Effector CD8-positive, alpha-beta T cell (primary cell): Measurements from ENCODE around the gene SLC35B2.

Experiments
- DNase-seq: peaks from one replicate; lab custom pipeline; 2025; lab: John Stamatoyannopoulos, UW
- total RNA-seq, 4 experiments: gene quantifications; one replicate each; lab custom pipeline; 2026; lab: John Stamatoyannopoulos, UW

SLC35B2 gene
- 29.8 to 41.7 (median 30.9) reads per million in 4 experiments for total RNA-seq

- DNase-seq: peak; percentile 52
Observed at GRCh38 chr6:44257025-44257752, at the start of gene SLC35B2. TSS of gene SLC35B2 (minus strand) at chr6:44257528. CDS start at chr6:44257410, 118 bp downstream.

- DNase-seq: no peak
Observed at GRCh38 chr6:44306710-44307109, 49.4 kb upstream of the SLC35B2 start.

- no peak for DNase-seq
Observed at GRCh38 chr6:44305200-44305725, 47.9 kb upstream of the SLC35B2 start.

DNA sequence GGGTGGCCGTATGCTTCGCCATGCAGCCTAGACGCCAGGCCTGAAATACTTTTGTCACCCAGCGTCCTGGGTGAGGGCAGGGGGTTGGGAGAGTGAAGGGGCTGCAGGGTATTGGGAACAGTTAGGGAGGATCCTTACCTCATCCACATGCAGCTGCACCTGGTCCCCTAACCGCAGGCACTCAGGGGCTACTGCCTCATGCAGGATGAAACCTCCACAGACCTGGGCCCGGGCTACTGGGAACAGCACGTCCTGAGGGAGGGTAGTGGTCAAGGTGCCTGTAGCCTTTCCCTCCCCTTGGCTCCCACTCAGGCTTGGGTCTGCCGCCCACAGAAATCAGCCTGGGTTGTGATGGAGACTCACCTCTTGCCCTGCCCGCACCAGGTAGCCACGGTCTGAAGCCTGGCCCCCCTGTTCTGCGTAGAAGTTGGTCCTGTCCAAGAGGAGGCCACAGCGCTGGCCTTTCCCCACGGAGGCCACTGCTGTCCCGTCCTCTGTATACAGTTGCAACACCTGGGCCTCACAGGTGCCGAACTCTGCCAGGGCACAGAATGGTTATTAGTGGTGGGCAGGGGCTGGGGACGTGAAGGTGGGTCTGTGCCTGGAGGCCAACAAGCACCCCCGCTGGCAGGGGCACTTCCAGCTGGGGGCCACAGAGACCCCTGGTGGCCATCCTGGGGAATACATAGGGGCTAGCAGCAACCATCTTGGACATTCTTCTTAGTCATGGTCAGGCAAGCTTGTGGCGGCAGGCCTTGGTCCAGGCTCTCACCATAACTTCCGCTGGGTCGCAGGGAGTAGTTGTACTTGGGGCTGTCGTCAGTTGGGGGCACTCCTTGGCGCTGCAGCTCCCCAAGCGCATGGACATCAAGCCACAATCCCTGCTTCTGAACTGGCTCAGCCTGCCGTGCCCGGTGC lies 47.2 kb upstream of the SLC35B2 start:
- DNase-seq: peak; percentile 9

GRCh38 chr6:44303842-44304241 lies 46.5 kb upstream of the SLC35B2 start:
- no peak for DNase-seq

DNA sequence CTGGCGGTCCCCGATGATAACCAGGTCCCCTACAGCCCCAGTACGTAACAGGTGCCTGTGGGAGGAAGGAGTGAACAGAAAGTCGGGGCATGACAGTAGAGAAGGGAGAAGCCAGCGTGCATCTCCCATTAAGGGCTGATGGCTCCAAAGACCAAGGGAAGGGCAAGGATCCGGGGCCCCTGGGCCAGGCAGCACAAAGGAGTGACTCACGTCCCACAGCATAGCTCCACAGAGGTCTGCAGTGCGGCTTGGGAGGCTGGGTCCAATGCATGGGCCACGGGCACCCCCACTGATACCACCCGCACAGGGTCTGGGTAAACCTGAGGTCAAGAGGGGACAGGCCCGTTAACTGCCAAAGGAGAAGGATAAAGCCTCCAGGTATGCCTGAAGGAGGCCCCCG lies 45.5 kb upstream of the SLC35B2 start:
- no peak for DNase-seq

GRCh38 chr6:44301782-44302564 lies 44.6 kb upstream of the SLC35B2 start:
- DNase-seq: no peak

GRCh38 chr6:44301106-44301505 lies 43.8 kb upstream of the SLC35B2 start:
- no peak for DNase-seq

DNA sequence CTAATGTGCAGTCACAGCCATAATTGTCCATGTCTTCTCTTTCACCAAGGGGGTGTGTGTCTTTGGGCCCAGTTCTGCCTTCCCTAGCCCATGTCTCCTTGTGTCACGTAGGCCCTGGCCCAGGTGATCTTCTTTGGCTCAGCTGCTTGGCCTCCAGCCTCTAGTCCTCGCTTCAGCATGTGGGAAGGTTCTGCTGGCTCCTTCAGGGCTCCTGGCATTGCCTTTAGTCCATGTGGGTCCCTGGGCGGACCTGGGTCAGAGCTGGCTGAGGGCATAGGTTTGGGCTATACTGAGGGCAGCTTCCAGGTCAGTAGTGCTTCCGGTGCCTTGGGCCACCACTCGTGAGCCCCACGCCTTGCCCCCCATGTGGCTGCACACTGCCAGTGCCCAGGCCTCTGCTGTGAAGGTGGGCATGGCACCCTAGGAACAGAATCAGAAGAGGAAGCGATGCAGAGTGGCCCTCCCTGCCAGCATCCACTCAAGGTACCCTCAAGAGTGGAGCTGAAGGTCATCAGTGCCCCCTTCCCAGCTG lies 43.0 kb upstream of the SLC35B2 start:
- no peak for DNase-seq

DNA sequence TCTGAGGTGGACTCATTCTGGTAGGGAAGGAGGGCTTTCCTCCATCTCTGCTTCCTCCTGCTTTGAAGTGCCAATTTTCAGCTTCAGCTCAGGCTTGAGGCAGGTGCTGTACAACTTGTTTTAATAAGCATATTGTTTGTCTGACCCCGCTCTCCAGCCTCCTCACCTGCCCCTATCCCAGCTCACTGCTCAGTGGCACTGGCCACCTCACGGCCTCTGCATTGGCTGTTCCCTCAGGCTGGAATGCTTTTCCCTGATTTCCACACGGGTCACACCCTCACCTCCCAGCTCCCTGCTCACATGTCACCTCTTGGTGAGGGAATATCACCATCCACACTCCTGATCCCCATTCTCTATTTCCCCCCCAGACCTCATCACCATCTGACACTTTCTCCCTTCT lies 41.5 kb upstream of the SLC35B2 start:
- no peak for DNase-seq

DNA sequence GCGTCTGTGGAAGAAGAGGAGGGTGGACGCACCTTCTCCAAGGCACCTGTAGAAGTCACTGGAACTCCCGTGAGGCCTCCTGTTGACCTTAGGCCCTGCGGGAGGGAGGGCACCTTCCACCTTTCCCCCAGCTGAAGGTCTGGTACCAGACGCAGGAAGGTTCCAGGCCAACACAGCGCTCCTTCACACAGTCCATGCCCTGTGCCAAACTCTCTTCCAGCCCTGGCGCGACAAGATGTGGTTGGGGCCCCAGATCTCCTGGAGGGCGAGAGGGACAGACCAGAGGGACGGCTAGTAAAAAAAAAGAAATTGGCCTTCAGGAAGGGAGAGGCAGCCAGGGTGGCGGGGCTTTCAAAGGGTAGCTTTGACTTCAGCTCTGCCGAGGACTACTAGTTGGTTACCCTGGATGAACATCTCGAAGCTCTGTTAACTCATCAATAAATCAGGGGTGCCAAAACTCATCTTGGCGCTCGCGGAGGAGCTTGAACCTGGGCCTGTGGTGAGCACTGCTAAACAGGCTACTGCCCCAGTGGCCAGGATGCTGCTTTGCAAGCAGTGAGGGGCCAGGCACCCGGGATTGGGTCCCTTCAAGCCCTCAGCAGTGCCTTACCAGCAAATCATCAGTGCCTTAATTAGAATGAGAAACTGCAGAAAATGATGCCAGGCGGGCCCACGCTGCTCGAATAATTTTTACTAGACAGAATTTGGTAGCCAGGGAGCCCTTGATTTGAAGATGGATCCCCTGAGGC lies 40.9 kb upstream of the SLC35B2 start:
- DNase-seq: no peak

- peak; percentile 14 for DNase-seq
Observed at GRCh38 chr6:44297063-44298038, 40.0 kb upstream of the SLC35B2 start.

- DNase-seq: no peak
Observed at GRCh38 chr6:44294832-44295791, 37.8 kb upstream of the SLC35B2 start.

DNA sequence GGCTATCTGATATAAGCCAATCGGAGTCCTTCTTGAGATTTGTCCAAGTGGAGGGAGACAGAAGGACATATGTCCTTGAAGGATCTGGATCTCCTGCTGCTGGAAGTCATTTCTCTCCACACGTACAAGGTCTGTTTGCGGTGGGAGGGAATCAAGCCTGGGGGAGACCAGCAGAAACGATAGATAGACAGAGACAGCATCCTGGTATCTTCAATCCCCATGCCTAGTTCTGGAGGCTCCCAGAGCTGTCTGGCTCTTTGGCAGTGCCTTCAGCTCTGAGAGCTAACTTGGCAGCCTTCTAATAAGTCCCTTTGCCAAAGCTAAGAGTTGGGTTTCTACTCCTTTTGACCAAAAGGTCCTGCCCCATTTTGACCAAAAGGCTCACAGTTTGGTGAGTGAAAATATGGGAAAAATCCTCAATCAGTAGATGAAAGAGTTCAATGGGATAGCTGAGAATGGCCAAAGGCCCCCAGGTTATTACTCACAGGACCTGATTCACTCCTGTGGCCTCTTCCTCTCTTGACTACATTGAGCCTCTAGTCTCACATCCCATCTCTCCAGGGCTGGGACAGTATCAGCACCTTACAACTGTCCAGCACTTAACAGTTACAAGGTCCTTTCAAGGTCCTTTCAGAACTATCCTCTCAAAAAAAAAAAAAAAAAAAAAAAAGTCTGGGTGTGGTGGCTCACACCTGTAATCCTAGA lies 35.5 kb upstream of the SLC35B2 start:
- no peak for DNase-seq

GRCh38 chr6:44291841-44292240 lies 34.5 kb upstream of the SLC35B2 start:
- no peak for DNase-seq

DNA sequence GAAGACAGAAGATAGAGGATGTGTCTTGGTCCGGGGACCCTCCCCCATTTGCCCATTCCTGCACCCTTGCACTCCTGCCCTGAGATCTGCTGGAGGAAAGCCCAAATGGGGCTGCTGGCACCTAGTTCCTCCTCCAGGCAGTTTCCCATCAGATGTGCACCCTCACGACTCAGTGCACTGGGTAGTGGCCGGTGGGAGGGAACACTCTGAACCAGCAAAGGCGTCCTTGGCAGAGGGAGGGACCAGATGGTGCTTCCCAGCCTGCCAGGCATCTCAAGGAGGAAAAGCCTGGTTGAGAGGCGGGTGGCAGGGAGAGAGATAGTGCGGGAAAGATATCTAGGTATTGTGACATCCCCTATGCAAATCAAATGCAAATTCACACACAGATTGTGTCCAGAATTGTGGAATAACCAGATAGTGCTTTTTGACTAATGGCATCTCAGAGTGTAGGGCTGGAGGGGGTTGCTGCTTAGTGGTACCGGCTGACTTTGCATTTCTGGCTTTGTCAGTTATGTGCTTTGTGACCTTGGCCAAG lies 32.5 kb upstream of the SLC35B2 start:
- DNase-seq: no peak

DNA sequence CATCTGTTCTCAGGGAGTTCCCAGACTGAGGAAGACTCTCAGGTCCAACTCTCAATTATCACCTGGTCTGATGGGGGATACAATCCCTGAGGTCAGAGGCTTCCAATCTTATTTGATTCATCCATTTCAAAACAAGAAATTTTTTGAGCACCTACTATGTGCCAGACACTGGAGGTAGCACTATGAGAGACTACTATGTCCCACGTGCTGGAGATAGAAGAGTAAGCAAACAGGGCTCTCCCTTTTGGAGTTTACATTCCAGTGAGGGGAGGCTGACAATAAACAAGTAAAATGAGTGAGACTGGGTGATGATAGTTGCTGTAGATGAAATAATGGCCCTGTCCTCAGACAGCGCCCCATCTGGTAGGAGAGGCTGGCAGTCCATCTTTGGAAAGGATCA lies 29.4 kb upstream of the SLC35B2 start:
- no peak for DNase-seq

- no peak for DNase-seq
Observed at GRCh38 chr6:44286285-44286565, 28.9 kb upstream of the SLC35B2 start.
